AG10803 (cell line): ENCODE results near the gene KCTD2.
"Not testable (repeated sequence)": the region's sequence is repeated elsewhere in the genome, so short reads cannot be mapped to it uniquely, and the experiment has no call there.

ENCODE experiments used
- DNase-seq: peaks from one replicate; pipeline ENCODE4 v3.0.0; 2010; ENCODE audit warnings: low read depth
- H3K4me3 ChIP-seq: 2 replicates; pipeline ENCODE4 v1.5.1; 2011; ENCODE audit warnings: mild to moderate bottlenecking, low read length, control low read depth
- TF ChIP-seq, protein P1 (sequence below): conservative IDR thresholded peaks from 2 replicates; pipeline ENCODE4 v1.5.1; 2011; ENCODE audit warnings: mild to moderate bottlenecking, low read length, control low read depth, inconsistent platforms

The KCTD2 gene

DNA sequence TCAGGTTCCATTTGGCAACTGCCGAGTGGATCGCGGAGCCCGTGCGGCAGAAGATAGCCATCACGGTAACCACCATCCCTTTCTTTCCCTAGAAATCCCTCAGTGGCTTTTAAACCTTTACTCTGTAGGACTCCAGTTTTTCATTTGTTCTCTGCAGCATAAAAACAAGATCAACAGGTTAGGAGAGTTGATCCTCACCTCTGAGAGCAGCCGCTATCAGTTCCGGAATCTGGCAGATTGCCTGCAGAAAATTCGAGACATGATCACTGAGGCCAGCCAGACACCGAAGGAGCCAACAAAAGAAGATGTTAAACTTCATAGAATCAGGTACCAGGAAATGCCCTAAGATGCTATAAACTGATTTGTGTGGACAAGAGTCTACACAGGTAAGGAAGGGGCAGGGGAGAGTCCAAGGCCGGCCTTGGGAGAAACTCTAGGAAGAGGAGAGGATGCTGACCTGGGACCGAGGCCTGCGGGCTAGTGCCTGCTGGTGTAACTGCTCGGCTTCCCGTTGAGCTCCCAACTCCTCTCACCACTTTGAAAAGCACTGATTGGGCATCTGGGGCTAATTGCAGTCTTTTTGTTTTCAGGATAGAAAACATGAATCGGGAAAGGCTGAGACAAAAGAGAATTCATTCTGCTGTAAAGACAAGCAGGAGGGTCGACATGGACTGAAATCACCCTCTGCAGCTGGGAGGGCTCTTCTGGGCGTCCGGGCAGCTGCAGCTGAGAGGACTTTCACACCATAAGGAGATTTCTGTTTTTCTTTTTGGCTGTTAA, 26.5 kb upstream of the KCTD2 start:
- TF ChIP-seq, protein P1, sequence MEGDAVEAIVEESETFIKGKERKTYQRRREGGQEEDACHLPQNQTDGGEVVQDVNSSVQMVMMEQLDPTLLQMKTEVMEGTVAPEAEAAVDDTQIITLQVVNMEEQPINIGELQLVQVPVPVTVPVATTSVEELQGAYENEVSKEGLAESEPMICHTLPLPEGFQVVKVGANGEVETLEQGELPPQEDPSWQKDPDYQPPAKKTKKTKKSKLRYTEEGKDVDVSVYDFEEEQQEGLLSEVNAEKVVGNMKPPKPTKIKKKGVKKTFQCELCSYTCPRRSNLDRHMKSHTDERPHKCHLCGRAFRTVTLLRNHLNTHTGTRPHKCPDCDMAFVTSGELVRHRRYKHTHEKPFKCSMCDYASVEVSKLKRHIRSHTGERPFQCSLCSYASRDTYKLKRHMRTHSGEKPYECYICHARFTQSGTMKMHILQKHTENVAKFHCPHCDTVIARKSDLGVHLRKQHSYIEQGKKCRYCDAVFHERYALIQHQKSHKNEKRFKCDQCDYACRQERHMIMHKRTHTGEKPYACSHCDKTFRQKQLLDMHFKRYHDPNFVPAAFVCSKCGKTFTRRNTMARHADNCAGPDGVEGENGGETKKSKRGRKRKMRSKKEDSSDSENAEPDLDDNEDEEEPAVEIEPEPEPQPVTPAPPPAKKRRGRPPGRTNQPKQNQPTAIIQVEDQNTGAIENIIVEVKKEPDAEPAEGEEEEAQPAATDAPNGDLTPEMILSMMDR, result no peak
- H3K4me3 ChIP-seq, result no peak overlapping the region
- no peak for DNase-seq

DNA sequence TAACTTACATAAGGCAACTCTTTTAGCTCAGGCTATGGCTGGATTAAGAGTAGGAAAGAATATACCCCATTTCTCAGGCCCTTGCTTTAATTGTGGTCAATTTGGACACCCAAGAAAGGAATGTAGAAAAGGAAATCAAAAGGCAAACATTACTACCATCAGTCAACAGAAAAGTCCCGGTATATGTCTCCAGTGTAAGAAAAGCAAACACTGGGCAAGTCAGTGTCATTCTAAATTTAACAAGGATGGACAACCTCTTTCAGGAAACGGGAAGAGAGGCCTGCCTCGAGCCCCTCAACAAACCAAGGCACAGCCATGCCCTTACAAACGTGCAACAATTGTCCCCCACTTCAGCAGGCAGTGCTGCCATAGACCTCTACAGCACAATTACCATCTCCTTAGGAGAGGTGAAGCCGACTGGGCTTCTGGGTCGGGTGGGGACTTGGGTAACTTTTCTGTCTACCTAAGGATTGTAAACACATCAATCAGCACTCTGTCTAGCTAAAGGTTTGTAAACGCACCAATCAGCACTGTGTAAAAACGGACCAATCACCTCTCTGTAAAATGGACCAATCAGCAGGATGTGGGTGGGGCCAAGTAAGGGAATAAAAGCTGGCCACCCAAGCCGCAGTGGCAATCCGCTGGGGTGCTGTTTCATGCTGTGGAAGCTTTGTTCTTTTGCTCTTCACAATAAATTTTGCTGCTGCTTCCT, 22.2 kb upstream of the KCTD2 start:
- H3K4me3 ChIP-seq, result no peak overlapping the region
- TF ChIP-seq, protein P1, result no peak
- DNase-seq, result no peak

DNA sequence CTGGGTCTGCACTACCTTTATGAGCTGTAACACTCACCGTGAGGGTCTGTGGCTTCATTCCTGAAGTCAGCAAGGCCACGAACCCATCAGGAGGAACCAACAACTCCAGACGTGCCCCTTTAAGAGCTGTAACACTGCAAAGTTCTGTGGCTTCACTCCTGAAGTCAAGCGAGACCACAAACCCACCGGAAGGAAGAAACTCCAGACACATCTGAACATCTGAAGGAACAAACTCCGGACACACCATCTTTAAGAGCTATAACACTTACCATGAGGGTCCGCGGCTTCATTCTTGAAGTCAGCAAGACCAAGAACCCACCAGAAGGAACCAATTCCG, 21.7 kb upstream of the KCTD2 start:
- DNase-seq, H3K4me3 ChIP-seq: not testable (repeated sequence)

DNA sequence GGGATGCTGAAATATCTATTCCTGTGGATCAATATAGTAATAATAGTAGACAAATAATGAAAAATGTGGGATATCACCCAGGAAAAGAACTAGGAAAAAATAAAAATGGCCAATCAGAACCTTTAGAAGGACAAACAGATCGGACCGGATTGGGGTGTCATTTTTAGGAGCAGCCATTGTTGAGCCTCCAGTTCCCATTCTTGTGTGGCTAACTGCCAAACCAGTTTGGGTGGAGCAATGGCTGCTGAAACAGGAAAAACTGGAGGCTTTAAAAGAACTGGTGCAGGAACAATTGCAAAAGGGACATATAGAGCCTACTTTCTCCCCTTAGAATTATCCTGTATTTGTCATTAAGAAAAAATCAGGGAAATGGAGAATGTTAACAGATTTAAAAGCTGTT, 20.4 kb upstream of the KCTD2 start:
- DNase-seq, H3K4me3 ChIP-seq: not testable (repeated sequence)

DNA sequence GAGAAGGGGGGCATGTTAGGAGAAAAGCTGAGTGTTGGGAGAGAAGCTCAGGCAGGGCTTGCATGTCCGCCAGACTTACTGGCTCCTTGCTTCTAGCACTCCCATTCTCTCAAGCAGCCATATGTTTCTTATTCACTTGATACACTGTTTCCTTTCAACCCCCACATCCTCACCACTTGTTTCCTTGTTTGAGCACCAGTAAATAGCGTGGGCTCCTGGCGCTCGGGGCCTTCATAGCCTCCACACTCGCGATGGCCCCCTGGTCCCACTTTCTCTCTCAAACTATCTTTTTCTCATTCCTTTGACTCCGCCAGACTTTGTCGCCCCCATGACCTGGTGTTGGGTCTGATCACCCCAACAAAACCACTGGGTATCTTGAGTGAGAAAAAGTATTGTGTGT, 16.9 kb upstream of the KCTD2 start:
- no peak for DNase-seq
- TF ChIP-seq, protein P1, result no peak

DNA sequence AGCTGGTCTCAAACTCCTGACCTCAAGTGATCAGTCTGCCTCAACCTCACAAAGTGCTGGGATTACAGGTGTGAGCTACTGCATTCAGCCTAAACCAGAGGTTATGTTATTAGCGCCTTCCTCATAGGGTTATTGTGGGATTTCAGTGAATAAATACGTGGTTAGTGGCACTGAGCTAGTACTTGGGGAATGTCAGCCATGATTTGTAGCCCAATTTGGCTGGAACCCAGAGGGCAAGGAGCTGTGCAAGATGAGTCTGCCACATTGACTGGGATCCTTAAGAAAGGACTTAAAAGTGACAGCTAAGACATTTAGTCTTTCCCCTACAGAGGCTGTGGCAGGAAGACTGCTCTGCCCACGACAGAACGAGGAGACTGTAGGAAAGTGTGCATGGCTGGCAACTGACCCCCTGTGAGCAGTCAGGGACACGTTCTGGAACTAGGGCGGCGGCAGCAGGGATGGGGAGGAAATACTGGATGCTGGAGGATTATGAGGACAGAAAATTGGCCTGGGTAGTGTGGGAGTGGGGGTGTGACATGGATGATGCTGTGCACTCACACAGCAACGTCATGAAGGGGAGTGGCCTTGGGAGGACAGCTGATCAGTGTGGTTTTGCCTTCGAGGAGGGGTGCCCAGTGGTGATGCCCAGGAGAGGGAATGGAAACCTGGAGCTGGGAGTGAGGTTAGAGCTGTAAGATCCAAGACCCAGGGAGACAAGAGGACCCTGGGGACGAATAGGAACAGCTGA, 14.9 kb upstream of the KCTD2 start:
- peak overlapping the region; percentile 94 for H3K4me3 ChIP-seq
- DNase-seq, result peak; percentile 83
- TF ChIP-seq, protein P1, result no peak

More for the DNA sequence above, 16.9 kb upstream of the KCTD2 start:
- H3K4me3 ChIP-seq, result no peak overlapping the region

DNA sequence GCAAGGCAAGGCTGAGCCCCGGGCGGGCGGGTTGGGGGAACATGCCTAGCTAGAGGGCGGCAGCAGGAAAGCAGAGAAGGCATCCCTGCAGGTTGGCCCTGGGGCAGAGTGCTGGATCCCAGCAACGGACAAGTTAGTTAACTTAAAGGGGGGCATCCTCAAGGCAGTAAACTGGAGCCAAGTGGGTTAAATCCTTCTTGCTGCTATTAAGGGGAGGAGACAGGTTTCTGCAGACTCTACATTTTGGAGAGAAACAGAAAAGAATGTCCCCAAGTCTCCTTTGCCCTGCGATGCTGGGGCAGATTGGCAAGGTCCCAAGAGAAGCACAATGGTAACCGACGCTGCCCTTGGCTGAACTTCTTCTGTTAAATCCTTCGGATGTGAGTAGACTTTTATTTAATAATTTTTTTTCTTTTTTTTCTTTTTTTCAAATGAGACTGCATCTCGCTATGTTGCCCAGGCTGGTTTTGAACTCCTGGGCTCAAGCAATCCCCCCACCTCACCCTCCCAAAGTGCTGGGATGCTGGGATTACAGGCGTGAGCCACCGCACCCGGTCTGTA, 14.2 kb upstream of the KCTD2 start:
- no peak for DNase-seq
- TF ChIP-seq, protein P1, result no peak
- peak overlapping the region; percentile 94 for H3K4me3 ChIP-seq
